GM12873 (cell line): ENCODE measurements around the gene KHDRBS1.

Source experiments
- CTCF ChIP-seq: IDR thresholded peaks from 2 replicates; pipeline ENCODE4 v1.5.1; 2012; ENCODE audit warnings: low read depth, mild to moderate bottlenecking, moderate library complexity, low read length, control low read depth; ENCODE audit not compliant: insufficient read depth; ENCODE audit errors: missing control alignments

The KHDRBS1 gene

GRCh38 chr1:32071758-32072621, 58.3 kb downstream of the KHDRBS1 start:
- TF ChIP-seq CTCF = no peak

- TF ChIP-seq CTCF = no peak
These were observed 59.1 kb downstream of the KHDRBS1 start, which contains the start of gene TMEM39B for GRCh38 chr1:32072622-32073298. TSS of gene TMEM39B (plus strand) at chr1:32072939. CDS start at chr1:32073048, 109 bp downstream.

- peak; percentile 25 for TF ChIP-seq CTCF
These were observed 59.9 kb downstream of the KHDRBS1 start for GRCh38 chr1:32073299-32074229.

- no peak for TF ChIP-seq CTCF
These were observed 61.2 kb downstream of the KHDRBS1 start for GRCh38 chr1:32074841-32075240.

GRCh38 chr1:32077451-32077850, 63.8 kb downstream of the KHDRBS1 start:
- no peak for TF ChIP-seq CTCF

GRCh38 chr1:32082022-32082421, 68.4 kb downstream of the KHDRBS1 start:
- no peak for TF ChIP-seq CTCF
